BE2C (cell line): ENCODE measurements around the gene RFX7.

Experiments used
- DNase-seq: peaks from one replicate; pipeline ENCODE4 v3.0.0-alpha.2; 2020
- H3K27me3 ChIP-seq: fragments of 250-450 bp; sonication (Bioruptor Pico); 2 replicates; pipeline ENCODE4 v1.5.1; 2020; ENCODE audit warnings: mild to moderate bottlenecking
- H3K36me3 ChIP-seq: fragments of 250-450 bp; sonication (Bioruptor Pico); 2 replicates; pipeline ENCODE4 v1.5.1; 2020; ENCODE audit warnings: mild to moderate bottlenecking
- H3K4me1 ChIP-seq: fragments of 250-450 bp; sonication (Bioruptor Pico); 2 replicates; pipeline ENCODE4 v1.5.1; 2020
- H3K4me3 ChIP-seq: 2 replicates; pipeline ENCODE4 v1.5.1; 2011; ENCODE audit warnings: low read depth, low read length
- H3K9me3 ChIP-seq: fragments of 250-450 bp; sonication (Bioruptor Pico); 2 replicates; pipeline ENCODE4 v1.5.1; 2020
- CTCF ChIP-seq: IDR thresholded peaks from 2 replicates; pipeline ENCODE4 v1.5.1; 2012; ENCODE audit warnings: mild to moderate bottlenecking, low read depth, low read length

Gene RFX7

GRCh38 chr15:56192659-56193442 lies 50.8 kb downstream of the RFX7 start:
- no peaks in the 10 kb centered on the region for H3K4me1 ChIP-seq
- DNase-seq, result no peak
- H3K36me3 ChIP-seq, result no peaks in the 10 kb centered on the region
- H3K4me3 ChIP-seq, result no peak overlapping the region
- H3K27me3 ChIP-seq, result no peaks in the 10 kb centered on the region
- no peaks in the 10 kb centered on the region for H3K9me3 ChIP-seq
- no peak for TF ChIP-seq CTCF

- no peaks in the 10 kb centered on the region for H3K9me3 ChIP-seq
- no peaks in the 10 kb centered on the region for H3K27me3 ChIP-seq
- no peak overlapping the region for H3K4me3 ChIP-seq
- no peak for DNase-seq
- H3K4me1 ChIP-seq, result no peaks in the 10 kb centered on the region
- no peaks in the 10 kb centered on the region for H3K36me3 ChIP-seq
- no peak for TF ChIP-seq CTCF
These were observed 56.0 kb downstream of the RFX7 start for GRCh38 chr15:56187665-56188064.

GRCh38 chr15:56185980-56186379 lies 57.7 kb downstream of the RFX7 start:
- Histone ChIP-seq H3K36me3 (no peaks in the 10 kb centered on the region), H3K4me1 (no peaks in the 10 kb centered on the region), H3K9me3 (no peaks in the 10 kb centered on the region), H3K4me3 (no peak overlapping the region), H3K27me3 (no peaks in the 10 kb centered on the region)
- TF ChIP-seq CTCF, result no peak
- DNase-seq, result no peak

- no peak for DNase-seq
- H3K36me3 ChIP-seq, result no peaks in the 10 kb centered on the region
- TF ChIP-seq CTCF, result no peak
- H3K27me3 ChIP-seq, result no peaks in the 10 kb centered on the region
- H3K4me3 ChIP-seq, result no peak overlapping the region
- no peaks in the 10 kb centered on the region for H3K9me3 ChIP-seq
- H3K4me1 ChIP-seq, result no peaks in the 10 kb centered on the region
These were observed 59.2 kb downstream of the RFX7 start for GRCh38 chr15:56184516-56184915.

GRCh38 chr15:56180851-56181250 lies 62.8 kb downstream of the RFX7 start:
- no peak for DNase-seq
- Histone ChIP-seq H3K27me3 (no peaks in the 10 kb centered on the region), H3K4me1 (no peaks in the 10 kb centered on the region; the same call in 1 of the 2 replicates), H3K36me3 (no peaks in the 10 kb centered on the region), H3K4me3 (no peak overlapping the region), H3K9me3 (no peaks in the 10 kb centered on the region)
- TF ChIP-seq CTCF, result no peak

- TF ChIP-seq CTCF, result no peak
- H3K27me3 ChIP-seq, result no peaks in the 10 kb centered on the region
- no peak overlapping the region for H3K4me3 ChIP-seq
- no peaks in the 10 kb centered on the region for H3K9me3 ChIP-seq
- peaks cover 10% of the 10 kb centered on the region for H3K36me3 ChIP-seq
- DNase-seq, result no peak
- H3K4me1 ChIP-seq, result no peaks in the 10 kb centered on the region; the same call in 1 of the 2 replicates
These were observed 66.7 kb downstream of the RFX7 start for GRCh38 chr15:56176996-56177395.
